ENCODE results near the gene ATP2B3. TPM values are rescaled to one million over a fixed set of nuclear protein-coding genes. Genes with fewer than 3 reads are reported as not detected.

Gene ATP2B3
- total RNA-seq, 4 donors from 2014 or later, result not detected

- 51% methylated on average over 27 of the region's 27 CpGs for WGBS
- no peak overlapping the region for H3K4me3 ChIP-seq
- no peak for DNase-seq (ENCODE audit: low spot score in 2 of 2)
- H3K36me3 ChIP-seq, result no peaks in the 10 kb centered on the region
- no peaks in the 10 kb centered on the region for H3K9me3 ChIP-seq
- H3K27me3 ChIP-seq, result no peaks in the 10 kb centered on the region
- TF ChIP-seq POLR2AphosphoS5 (IDR thresholded peaks at IDR 0.05) (no peak), EP300 (IDR thresholded peaks at IDR 0.05) (no peak), POLR2A (IDR thresholded peaks at IDR 0.05) (no peak)
- TF ChIP-seq, protein P1, sequence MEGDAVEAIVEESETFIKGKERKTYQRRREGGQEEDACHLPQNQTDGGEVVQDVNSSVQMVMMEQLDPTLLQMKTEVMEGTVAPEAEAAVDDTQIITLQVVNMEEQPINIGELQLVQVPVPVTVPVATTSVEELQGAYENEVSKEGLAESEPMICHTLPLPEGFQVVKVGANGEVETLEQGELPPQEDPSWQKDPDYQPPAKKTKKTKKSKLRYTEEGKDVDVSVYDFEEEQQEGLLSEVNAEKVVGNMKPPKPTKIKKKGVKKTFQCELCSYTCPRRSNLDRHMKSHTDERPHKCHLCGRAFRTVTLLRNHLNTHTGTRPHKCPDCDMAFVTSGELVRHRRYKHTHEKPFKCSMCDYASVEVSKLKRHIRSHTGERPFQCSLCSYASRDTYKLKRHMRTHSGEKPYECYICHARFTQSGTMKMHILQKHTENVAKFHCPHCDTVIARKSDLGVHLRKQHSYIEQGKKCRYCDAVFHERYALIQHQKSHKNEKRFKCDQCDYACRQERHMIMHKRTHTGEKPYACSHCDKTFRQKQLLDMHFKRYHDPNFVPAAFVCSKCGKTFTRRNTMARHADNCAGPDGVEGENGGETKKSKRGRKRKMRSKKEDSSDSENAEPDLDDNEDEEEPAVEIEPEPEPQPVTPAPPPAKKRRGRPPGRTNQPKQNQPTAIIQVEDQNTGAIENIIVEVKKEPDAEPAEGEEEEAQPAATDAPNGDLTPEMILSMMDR (IDR thresholded peaks at IDR 0.05), result no peak
- peaks cover 29% of the 10 kb centered on the region for H3K4me1 ChIP-seq
- no peak overlapping the region for H3K27ac ChIP-seq
These were observed 29.1 kb upstream of the ATP2B3 start for GRCh38 chrX:153488231-153488914.

GRCh38 chrX:153490217-153490930, 27.1 kb upstream of the ATP2B3 start:
- no peak for DNase-seq (ENCODE audit: low spot score in 2 of 2)
- Histone ChIP-seq H3K27me3 (no peaks in the 10 kb centered on the region), H3K27ac (no peak overlapping the region), H3K4me1 (peaks cover 43% of the 10 kb centered on the region), H3K4me3 (no peak overlapping the region), H3K9me3 (no peaks in the 10 kb centered on the region), H3K36me3 (no peaks in the 10 kb centered on the region)
- WGBS, result 63% methylated on average over 12 of the region's 20 CpGs
- no peak for TF ChIP-seq POLR2AphosphoS5 (IDR thresholded peaks at IDR 0.05)
- TF ChIP-seq EP300 (IDR thresholded peaks at IDR 0.05), result no peak
- TF ChIP-seq, protein P1 (IDR thresholded peaks at IDR 0.05), result no peak
- TF ChIP-seq POLR2A (IDR thresholded peaks at IDR 0.05), result no peak

DNA sequence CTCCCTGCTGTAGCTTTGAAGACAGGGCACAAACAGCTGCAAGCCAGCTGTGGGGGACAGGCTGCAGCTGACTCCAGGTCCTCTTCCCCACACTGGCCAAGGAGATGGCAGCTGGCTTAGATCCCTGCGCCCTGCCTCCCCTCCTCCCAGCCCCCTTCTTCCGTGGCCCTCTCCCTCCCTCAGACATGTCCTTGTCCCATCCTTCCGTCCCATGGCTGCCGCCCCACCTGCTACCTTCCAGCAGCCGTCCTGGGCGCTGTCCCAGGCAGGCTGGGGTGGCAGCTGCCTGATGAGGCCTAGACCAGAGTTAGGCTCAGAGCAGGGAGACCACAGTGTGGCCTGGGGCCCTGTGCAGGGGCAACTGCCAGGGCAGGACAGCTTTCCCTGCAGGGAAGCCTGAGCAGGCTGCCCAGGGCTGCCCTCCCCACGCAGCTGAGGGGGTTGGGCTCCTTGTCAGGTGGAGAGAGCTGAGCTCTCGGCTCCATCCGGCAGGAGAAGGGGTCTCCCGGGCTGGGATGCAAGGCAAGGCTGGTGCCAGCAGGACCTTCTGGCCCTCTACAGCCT, 26.0 kb upstream of the ATP2B3 start:
- no peaks in the 10 kb centered on the region for H3K27me3 ChIP-seq

DNA sequence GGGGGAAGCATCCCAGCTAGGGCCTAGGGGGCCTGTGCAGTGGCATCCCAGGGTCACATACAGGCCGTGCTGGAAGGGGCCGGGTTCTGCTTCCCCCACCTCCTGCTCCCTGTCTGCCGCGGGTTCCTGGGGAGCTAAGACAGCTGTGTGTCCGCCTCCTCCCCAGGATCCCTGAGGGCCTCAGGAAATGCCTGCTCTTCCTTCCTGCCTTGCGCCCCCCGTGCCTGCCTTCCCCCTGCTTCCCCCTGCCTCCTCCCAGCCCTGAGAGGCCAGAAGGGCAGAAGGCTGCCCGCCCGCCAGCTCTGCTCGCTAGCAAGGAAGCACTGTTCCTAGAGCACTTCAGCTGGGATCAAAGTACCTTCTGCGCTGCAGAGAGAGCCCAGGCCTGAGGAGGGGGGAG, 25.5 kb upstream of the ATP2B3 start:
- no peaks in the 10 kb centered on the region for H3K27me3 ChIP-seq
- no peak overlapping the region for H3K27ac ChIP-seq
- no peak overlapping the region for H3K4me3 ChIP-seq

More for the DNA sequence above, 26.0 kb upstream of the ATP2B3 start:
- TF ChIP-seq POLR2AphosphoS5 (IDR thresholded peaks at IDR 0.05) (no peak), POLR2A (IDR thresholded peaks at IDR 0.05) (no peak)
- TF ChIP-seq, protein P1 (IDR thresholded peaks at IDR 0.05), result no peak
- no peaks in the 10 kb centered on the region for H3K36me3 ChIP-seq
- H3K9me3 ChIP-seq, result no peaks in the 10 kb centered on the region
- no peak overlapping the region for H3K4me3 ChIP-seq
- peaks cover 53% of the 10 kb centered on the region for H3K4me1 ChIP-seq
- no peak overlapping the region for H3K27ac ChIP-seq
- whole genome bisulfite sequencing, result 64% methylated on average over 4 of the region's 10 CpGs
- no peak for DNase-seq (ENCODE audit: low spot score in 2 of 2)

More for the DNA sequence above, 25.5 kb upstream of the ATP2B3 start:
- no peaks in the 10 kb centered on the region for H3K36me3 ChIP-seq
- DNase-seq (ENCODE audit: low spot score in 2 of 2), result no peak
- WGBS, result 64% methylated on average over 9 of the region's 11 CpGs
- H3K4me1 ChIP-seq, result peaks cover 51% of the 10 kb centered on the region
- H3K9me3 ChIP-seq, result no peaks in the 10 kb centered on the region
- no peak for TF ChIP-seq EP300 (IDR thresholded peaks at IDR 0.05)
- no peak for TF ChIP-seq POLR2A (IDR thresholded peaks at IDR 0.05)
- no peak for TF ChIP-seq POLR2AphosphoS5 (IDR thresholded peaks at IDR 0.05)
- TF ChIP-seq, protein P1 (IDR thresholded peaks at IDR 0.05), result no peak

All from suprapubic skin (tissue), 4 donors.